ENCODE measurements around the gene SH3TC1. TPM values are rescaled to one million over a fixed set of nuclear protein-coding genes. Genes with fewer than 3 reads are reported as not detected.

Gene SH3TC1
- total RNA-seq, 4 donors from 2014 or later: 9.6 to 12.9 (median 12.6) TPM

DNA sequence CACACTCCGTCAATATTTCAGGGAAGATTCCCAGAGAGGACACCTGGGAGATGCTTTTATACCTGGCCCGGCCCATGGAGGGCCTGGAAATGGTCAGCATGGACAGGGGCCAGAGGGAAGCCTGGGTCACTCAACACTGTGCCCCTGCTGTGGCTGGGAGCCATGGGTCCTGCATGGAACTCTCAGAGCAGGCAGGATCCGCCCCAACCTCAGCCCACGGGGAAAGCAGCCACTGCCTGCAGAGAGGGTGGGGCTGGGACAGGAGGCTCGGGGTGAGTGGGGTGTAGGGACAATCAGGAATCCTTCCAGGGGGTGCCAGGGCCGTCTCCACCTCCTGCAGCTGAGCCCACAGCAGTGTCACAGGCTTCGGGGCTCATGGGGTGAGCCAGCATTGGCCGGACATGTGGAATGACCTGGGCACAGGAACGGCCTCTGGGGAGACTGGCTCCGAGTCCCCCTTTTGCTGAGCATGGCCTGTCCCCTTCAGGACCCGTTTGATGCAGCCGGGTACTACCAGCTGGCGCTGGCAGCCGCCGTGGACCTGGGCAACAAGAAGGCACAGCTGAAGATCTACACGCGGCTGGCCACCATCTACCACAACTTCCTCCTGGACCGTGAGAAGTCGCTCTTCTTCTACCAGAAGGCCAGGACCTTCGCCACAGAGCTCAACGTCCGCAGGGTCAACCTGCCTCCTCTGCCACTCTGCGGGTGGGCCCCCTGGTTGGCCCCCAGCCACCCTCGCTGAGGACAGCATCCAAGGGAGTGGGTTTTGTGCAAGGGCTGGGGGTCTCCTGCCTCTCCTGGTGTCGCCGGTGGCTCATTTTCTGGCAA, 41.3 kb downstream of the SH3TC1 start:
- no peak overlapping the region for H3K27ac ChIP-seq
- peaks cover 0 to 13% (median 6%) of the 10 kb centered on the region in 3 donors for H3K4me1 ChIP-seq
- H3K36me3 ChIP-seq: peaks cover 0 to 20% of the 10 kb centered on the region in 2 donors
- 81 to 85% methylated on average over 3 to 7 of the region's 26 CpGs for WGBS, 2 donors (ENCODE audit: low coverage in 1 of 2)
- no peak overlapping the region for H3K4me3 ChIP-seq
- TF ChIP-seq, protein P1, sequence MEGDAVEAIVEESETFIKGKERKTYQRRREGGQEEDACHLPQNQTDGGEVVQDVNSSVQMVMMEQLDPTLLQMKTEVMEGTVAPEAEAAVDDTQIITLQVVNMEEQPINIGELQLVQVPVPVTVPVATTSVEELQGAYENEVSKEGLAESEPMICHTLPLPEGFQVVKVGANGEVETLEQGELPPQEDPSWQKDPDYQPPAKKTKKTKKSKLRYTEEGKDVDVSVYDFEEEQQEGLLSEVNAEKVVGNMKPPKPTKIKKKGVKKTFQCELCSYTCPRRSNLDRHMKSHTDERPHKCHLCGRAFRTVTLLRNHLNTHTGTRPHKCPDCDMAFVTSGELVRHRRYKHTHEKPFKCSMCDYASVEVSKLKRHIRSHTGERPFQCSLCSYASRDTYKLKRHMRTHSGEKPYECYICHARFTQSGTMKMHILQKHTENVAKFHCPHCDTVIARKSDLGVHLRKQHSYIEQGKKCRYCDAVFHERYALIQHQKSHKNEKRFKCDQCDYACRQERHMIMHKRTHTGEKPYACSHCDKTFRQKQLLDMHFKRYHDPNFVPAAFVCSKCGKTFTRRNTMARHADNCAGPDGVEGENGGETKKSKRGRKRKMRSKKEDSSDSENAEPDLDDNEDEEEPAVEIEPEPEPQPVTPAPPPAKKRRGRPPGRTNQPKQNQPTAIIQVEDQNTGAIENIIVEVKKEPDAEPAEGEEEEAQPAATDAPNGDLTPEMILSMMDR (IDR thresholded peaks at IDR 0.05): no peak
- no peak for TF ChIP-seq POLR2AphosphoS5 (IDR thresholded peaks at IDR 0.05)
- no peak for TF ChIP-seq EP300 (IDR thresholded peaks at IDR 0.05)
- TF ChIP-seq POLR2A (IDR thresholded peaks at IDR 0.05): no peak
- no peaks in the 10 kb centered on the region for H3K9me3 ChIP-seq
- H3K27me3 ChIP-seq: no peaks in the 10 kb centered on the region
- no peak for ATAC-seq

DNA sequence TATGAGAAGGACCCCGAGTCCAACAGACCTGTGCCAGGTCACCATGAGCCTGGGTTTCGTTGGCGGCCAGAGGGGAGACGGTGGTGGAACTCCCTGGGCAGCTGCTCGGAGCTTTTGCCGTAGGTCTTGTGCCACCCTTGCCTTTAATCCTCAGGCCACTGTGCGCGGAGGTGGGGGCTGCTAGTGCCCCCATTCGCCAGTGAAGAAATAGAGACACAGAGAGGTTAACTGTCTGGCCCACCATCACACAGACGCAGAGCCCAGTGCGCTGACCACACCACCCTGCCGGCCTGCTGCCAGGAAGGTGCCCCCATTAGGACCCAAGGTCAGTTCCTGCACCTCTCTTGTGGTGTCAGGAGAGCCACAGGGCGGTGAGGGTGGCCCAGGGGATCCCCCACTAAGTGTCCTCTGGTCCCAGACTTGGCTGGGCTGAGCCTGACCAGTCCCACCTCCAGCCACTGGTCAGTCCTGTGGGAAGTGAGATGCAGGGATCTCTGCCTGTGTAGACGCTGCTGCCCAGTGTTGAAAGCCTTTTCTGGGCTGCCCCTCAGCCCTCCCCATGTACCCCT, 42.2 kb downstream of the SH3TC1 start:
- H3K4me1 ChIP-seq: peaks cover 0 to 13% (median 6%) of the 10 kb centered on the region in 3 donors
- H3K27me3 ChIP-seq: no peaks in the 10 kb centered on the region
- no peak overlapping the region for H3K27ac ChIP-seq
- TF ChIP-seq POLR2A (IDR thresholded peaks at IDR 0.05) (no peak), EP300 (IDR thresholded peaks at IDR 0.05) (no peak), POLR2AphosphoS5 (IDR thresholded peaks at IDR 0.05) (no peak)
- TF ChIP-seq, protein P1 (IDR thresholded peaks at IDR 0.05): no peak
- WGBS, 2 donors (ENCODE audit: low coverage in 1 of 2): 62 to 93% methylated on average over 2 to 3 of the region's 14 CpGs
- ATAC-seq: no peak
- H3K4me3 ChIP-seq: no peak overlapping the region
- H3K36me3 ChIP-seq: peaks cover 0 to 11% of the 10 kb centered on the region in 2 donors
- no peaks in the 10 kb centered on the region for H3K9me3 ChIP-seq

DNA sequence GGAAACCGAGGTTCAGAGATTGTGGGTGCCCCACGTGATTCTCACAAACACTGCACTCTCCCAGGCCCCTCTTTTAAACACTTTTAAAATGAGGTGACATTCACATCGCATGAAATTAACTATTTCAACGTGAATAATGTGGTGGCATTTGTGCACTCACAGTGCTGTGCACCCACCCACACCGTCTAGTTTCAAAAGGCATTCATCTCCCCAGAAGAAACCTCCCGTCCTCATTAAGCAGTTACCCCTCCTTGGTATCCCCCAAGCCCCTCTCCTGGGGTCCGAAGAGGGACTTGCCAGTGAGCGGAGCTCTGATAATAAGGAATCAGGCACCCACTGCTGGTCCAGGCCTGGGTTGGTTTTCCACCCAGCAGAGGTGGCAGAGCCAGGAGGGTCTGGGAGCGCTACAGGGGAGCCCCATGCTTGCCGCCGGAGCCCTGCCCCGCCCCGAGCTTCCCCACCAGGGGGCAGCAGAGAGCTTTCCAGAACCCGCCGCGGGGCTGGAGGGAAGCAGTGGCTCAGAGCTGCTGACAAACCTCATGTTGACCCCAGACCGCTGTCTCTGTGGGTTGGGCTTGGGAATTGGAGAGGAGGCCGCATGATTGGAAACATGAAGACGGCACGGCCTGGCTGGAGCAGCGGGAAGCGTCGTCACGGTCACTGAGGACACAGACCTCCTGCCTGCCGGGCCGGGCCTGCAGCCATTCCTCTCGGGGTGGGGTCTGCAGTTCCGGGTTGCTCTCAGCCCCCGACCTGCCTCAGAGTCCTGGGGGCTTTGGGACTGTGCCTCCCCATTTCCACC, 43.0 kb downstream of the SH3TC1 start:
- Histone ChIP-seq H3K27ac (peak overlapping the region in 3 of 4 donors; percentile 35 to 50 (median 48)), H3K4me1 (peaks cover 0 to 13% (median 6%) of the 10 kb centered on the region in 3 donors), H3K27me3 (no peaks in the 10 kb centered on the region), H3K4me3 (no peak overlapping the region), H3K36me3 (peaks cover 0 to 3% of the 10 kb centered on the region in 2 donors), H3K9me3 (no peaks in the 10 kb centered on the region)
- 40 to 57% methylated on average over 7 to 8 of the region's 29 CpGs for WGBS, 2 donors (ENCODE audit: low coverage in 1 of 2)
- TF ChIP-seq POLR2AphosphoS5 (IDR thresholded peaks at IDR 0.05): peak; percentile 48
- no peak for TF ChIP-seq EP300 (IDR thresholded peaks at IDR 0.05)
- no peak for TF ChIP-seq POLR2A (IDR thresholded peaks at IDR 0.05)
- TF ChIP-seq, protein P1 (IDR thresholded peaks at IDR 0.05): peak in 3 of 4 experiments; percentile 95 to 99 (median 97)
- peak; percentile 84 for ATAC-seq

DNA sequence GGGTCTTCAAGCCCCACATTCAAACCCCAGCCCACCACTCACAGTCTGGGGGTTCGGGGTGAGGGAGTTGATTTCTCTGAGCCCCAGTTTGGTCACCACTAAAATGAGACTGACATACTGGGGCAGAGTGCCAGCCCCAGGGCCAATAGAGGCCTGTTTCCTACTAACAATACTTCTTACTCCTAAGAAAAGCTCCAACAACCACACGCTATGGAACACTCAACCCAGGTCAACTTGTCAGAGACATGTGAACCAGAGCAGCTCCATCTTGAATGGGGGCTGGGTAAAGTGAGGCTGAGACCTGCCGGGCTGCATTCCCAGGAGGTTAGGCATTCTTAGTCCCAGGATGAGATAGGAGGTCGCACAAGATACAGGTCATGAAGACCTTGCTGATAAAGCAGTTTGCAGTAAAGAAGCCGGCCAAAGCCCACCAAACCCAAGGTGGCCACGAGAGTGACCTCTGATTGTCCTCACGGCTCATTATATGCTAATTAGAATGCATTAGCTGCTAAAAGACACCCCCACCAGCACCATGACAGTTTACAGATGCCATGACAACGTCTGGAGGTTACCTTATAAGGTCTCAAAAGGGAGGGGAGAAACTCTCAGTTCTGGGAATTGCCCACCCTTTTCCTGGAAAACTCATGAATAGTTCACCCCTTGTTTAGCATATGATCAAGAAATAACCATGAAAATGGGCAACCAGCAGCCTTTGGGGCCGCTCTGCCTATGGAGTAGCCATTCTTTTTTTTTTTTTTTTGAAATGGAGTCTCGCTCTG, 43.9 kb downstream of the SH3TC1 start:
- H3K9me3 ChIP-seq: no peaks in the 10 kb centered on the region
- H3K4me1 ChIP-seq: peaks cover 0 to 13% (median 6%) of the 10 kb centered on the region in 3 donors
- no peaks in the 10 kb centered on the region for H3K36me3 ChIP-seq
- H3K4me3 ChIP-seq: no peak overlapping the region
- H3K27me3 ChIP-seq: no peaks in the 10 kb centered on the region
- WGBS, 2 donors (ENCODE audit: low coverage in 1 of 2): 77 to 87% methylated on average over 5 to 6 of the region's 10 CpGs
- TF ChIP-seq POLR2AphosphoS5 (IDR thresholded peaks at IDR 0.05): no peak
- no peak for TF ChIP-seq POLR2A (IDR thresholded peaks at IDR 0.05)
- TF ChIP-seq, protein P1 (IDR thresholded peaks at IDR 0.05): no peak
- no peak for TF ChIP-seq EP300 (IDR thresholded peaks at IDR 0.05)
- peak overlapping the region in 3 of 4 donors; percentile 35 to 50 (median 48) for H3K27ac ChIP-seq
- ATAC-seq: no peak

All from gastroesophageal sphincter (tissue), 4 donors.